AG10803 (cell line): Measurements from ENCODE around the gene ERG.

Source experiments
- DNase-seq: peaks from one replicate; pipeline ENCODE4 v3.0.0; 2010; ENCODE audit warnings: low read depth
- H3K4me3 ChIP-seq: 2 replicates; pipeline ENCODE4 v1.5.1; 2011; ENCODE audit warnings: mild to moderate bottlenecking, low read length, control low read depth
- CTCF ChIP-seq: conservative IDR thresholded peaks from 2 replicates; pipeline ENCODE4 v1.5.1; 2011; ENCODE audit warnings: mild to moderate bottlenecking, low read length, control low read depth, inconsistent platforms

Gene ERG

GRCh38 chr21:38477226-38477625, 21.1 kb downstream of the ERG start:
- no peak for TF ChIP-seq CTCF
- no peak for DNase-seq
- no peak overlapping the region for H3K4me3 ChIP-seq

- no peak for DNase-seq
- no peak overlapping the region for H3K4me3 ChIP-seq
- TF ChIP-seq CTCF, result no peak
Observed at GRCh38 chr21:38476385-38476784, 21.9 kb downstream of the ERG start.

GRCh38 chr21:38475519-38475918, 22.8 kb downstream of the ERG start:
- H3K4me3 ChIP-seq, result no peak overlapping the region
- no peak for DNase-seq
- TF ChIP-seq CTCF, result no peak

GRCh38 chr21:38474796-38475195, 23.5 kb downstream of the ERG start:
- H3K4me3 ChIP-seq, result no peak overlapping the region
- no peak for TF ChIP-seq CTCF

GRCh38 chr21:38474124-38474523, 24.2 kb downstream of the ERG start:
- no peak overlapping the region for H3K4me3 ChIP-seq
- no peak for DNase-seq
- no peak for TF ChIP-seq CTCF

More at GRCh38 chr21:38474796-38475195, 23.5 kb downstream of the ERG start:
- DNase-seq, result no peak

- no peak for TF ChIP-seq CTCF
- no peak for DNase-seq
Observed at GRCh38 chr21:38472412-38473108, 25.7 kb downstream of the ERG start.

GRCh38 chr21:38471766-38472165, 26.5 kb downstream of the ERG start:
- no peak for DNase-seq
- H3K4me3 ChIP-seq, result no peak overlapping the region
- TF ChIP-seq CTCF, result no peak

More at GRCh38 chr21:38472412-38473108, 25.7 kb downstream of the ERG start:
- no peak overlapping the region for H3K4me3 ChIP-seq
